Stimulated activated CD4-positive, alpha-beta T cell treated with anti-CD3 and anti-CD28 coated beads, Interleukin-15, amount 100 ng/mL, for 24 hours (primary cell): ENCODE data around the gene MUC21.
"Not testable (repeated sequence)": the region's sequence is repeated elsewhere in the genome, so short reads cannot be mapped to it uniquely, and the experiment has no call there.

ENCODE experiments used
- DNase-seq: peaks from one replicate; pipeline ENCODE4 v3.0.0-alpha.2; 2020

The MUC21 gene

DNA sequence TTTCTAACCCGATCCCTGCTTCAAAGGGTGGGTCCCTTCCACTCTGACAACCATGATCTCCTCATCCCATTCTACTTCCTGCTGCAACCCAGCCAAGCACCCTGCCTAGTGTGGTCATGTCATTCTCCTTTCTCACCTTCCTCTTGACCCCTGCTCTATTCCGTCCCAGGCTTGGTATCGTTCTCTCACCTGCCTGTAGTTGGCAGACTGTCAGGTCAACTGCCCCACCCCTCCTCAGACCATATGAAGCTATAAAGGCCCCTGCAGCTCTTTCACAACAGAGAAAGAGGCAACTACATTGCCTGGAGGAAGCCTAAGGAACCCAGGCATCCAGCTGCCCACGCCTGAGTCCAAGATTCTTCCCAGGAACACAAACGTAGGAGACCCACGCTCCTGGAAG is at the start of gene MUC21:
Gene MUC21 (plus strand): TSS at position 280 of the 400 bp plus-strand sequence. CDS start 241 bp downstream, outside the sequence.
- DNase-seq = no peak

- DNase-seq = no peak
Observed at GRCh38 chr6:30935018-30935417, 48.5 kb upstream of the MUC21 start.

DNA sequence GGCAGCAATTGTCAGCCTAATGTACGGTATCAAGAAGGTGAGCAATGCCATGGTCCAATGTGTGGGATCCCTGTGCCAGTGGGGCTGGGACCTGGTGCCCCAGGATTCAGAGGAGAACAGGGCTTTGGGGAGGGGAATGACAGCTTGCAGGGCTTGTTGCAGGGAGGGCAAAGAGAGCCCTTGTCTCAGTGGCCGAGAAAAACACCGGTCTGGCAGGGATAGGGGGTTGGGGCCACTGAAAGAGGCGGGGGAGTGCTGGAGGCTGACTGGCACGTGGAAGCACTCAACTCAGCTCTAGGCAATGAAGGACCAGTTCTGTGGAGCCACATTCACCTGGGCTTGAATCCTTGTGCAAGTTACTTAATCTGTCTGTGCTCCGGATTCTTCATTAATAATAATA is 46.3 kb upstream of the MUC21 start:
- DNase-seq = no peak

GRCh38 chr6:30938730-30939129 is 44.8 kb upstream of the MUC21 start:
- no peak for DNase-seq

DNA sequence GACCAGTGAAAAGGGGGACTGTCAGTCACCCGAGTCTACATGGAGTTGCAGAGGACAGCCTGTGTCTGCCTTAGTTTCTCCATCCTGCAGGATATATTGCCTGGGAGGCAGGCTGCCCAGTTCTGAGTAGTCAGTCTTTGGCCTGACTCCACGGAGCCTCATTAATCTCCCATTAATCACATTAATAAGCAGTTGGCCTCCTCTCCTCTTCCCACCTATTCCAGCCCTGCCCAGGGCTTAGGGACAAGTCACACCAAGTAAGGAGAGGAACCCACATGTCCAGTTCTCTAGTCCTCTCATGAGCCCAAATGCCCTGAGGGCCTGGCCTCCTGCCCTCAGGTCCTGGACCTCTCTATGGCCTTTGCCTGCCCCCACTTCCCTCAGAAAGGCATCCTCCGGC is 44.0 kb upstream of the MUC21 start:
- no peak for DNase-seq

DNA sequence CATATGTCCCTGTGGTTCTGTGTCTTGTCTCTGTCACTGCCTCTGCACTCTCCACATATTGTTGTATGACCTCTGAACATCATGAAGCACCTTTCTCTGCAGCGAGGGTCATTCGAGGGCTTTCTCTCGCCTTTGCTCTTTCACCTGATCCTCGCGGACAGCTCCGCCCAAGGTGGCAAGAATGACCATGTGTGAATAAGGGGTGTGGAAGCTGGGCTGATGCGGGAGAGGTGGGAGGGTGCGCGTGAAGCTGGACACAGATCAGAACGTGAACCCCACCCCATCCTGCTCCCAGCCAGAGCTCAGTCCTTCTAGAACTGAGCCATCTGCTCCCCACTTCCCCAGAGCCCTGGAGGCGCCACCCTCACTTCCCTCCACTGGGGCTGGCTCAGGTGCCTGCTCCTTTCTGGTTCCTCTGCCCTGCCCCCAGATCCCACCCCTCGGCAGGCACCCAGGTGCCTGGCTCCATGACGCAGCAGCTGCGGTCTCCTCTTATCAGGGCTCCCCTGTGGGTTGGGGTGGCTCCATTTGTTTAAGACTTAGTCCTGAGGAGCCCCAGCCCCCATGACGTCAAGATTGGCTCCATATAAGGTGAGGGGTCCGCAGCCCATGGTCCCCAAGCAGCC is 43.0 kb upstream of the MUC21 start, which contains the start of gene MUCL3:
Gene MUCL3 (plus strand): TSS at position 613 of the 626 bp plus-strand sequence. CDS start 27 bp downstream, outside the sequence.
- DNase-seq = no peak

- DNase-seq = peak; percentile 25
Observed at GRCh38 chr6:30942338-30943060, 41.0 kb upstream of the MUC21 start.

DNA sequence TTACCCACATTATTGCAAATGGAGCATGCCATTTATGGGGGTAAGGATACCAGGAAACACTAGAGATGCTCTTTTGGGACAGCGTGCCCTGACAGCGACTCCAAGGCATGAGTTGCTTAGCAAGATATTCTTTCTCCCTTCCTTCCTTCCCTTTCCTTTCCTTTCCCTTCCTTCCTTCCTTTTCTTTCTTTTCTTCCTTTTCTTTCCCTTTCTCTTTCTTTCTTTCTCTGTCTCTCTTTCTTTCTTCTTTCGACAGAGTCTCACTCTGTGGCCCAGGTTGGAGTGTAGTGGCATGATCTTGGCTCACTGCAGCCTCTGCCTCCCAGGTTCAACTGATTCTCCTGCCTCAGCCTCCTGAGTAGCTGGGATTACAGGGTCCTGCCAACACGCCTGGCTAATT is 39.5 kb upstream of the MUC21 start:
- no peak for DNase-seq

GRCh38 chr6:30945281-30945680 is 38.2 kb upstream of the MUC21 start:
- DNase-seq = no peak

DNA sequence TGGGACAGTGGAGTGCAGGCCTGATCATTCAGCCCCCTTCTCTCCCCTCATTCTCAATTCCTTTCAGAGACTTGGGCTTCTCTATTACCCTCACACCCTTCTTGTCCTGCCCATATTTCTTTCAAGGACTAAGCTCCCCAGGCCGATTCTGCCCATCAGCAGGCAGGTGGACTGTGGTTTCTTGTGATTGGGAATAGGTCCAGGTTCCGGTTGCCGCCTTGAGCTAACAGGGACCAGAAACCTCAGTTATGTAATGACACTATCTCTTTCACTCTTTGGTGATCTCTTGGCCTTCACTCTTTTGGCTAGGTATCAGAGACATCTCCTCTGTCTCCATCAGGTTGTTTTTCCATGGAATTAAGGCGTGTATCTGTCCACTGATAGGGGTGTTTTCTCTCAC is 36.3 kb upstream of the MUC21 start:
- DNase-seq = no peak

GRCh38 chr6:30948811-30949210 is 34.7 kb upstream of the MUC21 start:
- DNase-seq = no peak

DNA sequence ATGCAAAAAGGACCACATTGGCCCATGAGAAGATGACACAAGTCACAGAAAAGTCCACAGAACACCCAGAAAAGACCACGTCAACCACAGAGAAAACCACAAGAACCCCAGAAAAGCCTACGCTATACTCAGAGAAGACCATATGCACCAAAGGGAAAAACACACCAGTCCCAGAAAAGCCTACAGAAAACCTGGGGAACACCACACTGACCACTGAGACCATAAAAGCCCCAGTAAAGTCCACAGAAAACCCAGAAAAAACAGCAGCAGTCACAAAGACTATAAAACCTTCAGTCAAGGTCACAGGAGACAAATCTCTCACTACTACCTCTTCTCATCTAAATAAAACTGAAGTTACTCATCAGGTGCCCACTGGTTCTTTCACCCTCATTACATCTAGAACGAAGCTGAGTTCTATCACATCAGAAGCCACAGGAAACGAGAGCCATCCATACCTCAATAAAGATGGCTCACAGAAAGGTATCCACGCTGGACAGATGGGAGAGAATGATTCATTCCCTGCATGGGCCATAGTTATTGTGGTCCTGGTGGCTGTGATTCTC is 31.5 kb upstream of the MUC21 start:
- DNase-seq = no peak

DNA sequence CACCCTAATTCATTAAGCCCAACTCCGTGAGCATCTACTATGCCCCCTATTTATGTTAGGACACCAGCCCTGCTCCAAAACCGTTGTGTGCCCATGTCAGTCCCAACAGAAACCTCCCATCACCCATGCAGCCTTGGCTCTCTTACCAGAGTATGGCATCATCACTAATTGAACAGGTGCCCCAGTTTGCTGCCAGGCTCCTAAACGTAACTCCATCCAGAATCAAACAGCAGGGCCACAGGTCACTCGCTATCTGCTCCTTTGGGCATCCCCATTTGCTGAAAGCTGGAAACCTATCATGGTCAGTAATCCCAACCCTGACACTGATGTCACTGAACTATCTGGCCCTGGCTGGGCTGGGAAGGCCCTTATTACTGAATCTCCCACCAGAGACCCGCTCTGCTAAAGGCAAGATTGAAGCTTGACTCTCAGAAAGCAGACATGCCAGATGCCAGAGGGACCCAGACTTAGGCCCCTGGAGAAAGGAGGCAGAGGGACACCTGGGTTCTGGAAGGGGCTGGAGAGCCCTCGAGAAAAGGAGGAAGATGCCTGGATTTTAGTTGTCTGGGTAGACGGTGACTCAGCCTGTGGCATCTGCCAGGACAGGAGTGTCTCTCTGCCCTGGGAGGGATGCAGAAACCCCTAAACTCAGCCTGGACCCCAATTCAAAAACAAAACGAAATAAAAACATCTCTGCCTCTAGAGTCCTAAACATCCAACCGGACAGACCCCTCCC is 28.7 kb upstream of the MUC21 start:
- no peak for DNase-seq

- peak; percentile 90 for DNase-seq
Observed at GRCh38 chr6:30955367-30956042, 28.0 kb upstream of the MUC21 start.

DNA sequence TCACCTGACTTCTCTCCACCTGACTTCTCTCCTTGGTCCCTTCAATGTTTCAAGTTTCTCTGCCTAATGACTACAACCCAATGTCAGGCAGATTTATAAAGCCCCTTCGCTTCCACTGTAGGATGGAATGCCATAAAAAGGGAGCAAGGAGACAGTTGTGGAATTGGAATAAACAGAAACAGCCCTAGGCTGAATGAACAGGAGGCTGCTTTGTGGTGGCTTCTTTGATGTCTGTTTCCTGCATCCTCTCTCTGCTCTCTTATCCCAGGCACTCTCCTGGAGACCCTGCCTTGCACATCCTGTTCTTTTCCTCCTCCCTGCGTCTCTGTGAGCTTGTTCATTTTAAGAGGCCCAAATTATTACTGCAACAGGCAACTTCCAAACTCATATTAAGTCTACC is 25.8 kb upstream of the MUC21 start:
- no peak for DNase-seq

DNA sequence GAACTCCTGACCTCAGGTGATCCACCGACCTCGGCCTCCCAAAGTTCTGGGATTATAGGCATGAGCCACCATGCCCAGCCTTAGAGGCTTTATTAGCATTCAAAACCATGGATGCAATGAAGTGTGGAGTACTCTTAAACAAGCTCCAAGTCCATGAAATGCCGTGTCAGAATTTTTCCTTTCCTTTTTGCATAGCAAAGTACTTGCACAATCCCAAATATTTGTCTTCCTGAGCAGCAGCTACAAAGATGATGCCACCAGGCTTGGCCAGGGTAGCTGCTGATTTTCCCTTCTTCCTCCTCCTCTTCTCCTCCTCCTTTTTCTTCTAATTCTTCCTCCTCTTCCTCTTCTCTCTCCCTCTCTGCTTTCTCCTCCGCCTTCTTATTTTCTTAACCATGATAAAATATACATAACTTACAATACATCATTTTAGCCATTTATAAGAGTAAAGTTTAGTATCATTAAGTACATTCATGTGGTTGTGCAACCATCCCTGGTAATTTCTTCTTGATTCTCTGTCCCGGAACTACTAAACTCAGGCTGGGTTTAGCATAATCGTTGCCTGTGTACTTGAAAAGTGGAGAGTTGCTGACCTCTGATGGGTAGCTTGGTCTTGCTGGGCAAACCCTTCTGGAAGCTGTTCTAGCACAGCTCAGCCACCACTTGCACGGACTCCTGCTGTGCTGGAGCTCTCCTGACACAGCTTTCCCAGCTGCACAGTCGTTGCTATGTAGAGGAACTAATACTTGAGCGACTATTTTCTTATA is 22.4 kb upstream of the MUC21 start:
- DNase-seq = no peak

DNA sequence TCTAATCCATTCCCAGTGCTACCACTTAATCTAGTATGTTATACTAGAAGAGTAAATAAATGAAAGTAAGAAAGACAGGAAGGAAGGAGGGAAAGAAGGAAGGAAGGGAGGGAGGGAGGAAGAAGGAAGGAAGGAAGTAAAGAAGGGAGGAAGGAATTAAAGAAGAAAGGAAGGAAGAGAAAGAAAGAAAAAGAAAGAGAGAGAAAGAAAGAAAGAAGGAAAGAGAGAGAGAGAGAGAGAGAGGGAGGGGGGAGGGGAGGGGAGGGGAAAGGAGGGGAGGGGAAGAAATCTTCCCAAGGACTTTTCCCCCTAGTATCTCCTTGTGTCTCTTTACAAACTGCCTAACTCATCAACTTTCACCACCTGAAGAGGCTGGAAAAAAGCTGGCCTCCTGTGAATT is 20.8 kb upstream of the MUC21 start:
- DNase-seq = no peak

DNA sequence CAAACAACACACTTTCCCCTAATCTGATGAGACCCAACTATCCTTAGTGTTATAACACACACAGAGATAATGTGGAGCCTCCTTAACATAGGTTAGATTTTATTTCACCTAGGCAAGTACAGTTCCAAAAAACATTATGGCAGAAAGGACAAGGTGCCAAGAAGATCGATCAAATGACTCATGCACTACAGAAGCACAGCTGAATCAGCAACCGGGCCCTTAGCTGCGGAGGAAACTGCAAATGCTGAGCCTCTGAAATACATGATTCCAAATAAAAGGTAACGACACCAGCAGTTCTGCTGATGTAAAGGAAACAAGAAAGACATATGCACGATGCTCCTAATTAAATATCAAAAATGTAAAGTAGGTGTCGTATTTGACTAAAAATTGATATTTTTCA is 19.9 kb upstream of the MUC21 start:
- DNase-seq = no peak

DNA sequence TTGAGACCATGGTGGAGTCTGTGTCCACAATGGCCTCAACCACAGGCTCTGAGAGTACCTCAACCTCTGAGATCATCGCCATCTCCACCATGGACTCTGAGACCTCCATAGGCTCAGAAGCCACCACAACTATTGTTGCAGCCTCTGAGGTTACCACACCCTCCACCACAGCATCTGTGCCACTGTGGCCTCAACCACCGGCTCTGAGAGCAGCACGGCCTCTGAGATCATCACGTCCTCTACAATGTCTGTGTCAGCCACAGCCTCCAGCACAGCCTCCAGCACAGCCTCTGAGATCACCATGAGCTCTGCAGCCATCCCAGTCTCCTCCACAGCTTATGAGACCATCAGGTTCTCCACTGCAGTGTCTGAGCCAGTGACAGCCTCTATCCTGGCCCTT is 19.4 kb upstream of the MUC21 start:
- DNase-seq = peak; percentile 16

GRCh38 chr6:30965140-30965601 is 18.3 kb upstream of the MUC21 start:
- DNase-seq = no peak

DNA sequence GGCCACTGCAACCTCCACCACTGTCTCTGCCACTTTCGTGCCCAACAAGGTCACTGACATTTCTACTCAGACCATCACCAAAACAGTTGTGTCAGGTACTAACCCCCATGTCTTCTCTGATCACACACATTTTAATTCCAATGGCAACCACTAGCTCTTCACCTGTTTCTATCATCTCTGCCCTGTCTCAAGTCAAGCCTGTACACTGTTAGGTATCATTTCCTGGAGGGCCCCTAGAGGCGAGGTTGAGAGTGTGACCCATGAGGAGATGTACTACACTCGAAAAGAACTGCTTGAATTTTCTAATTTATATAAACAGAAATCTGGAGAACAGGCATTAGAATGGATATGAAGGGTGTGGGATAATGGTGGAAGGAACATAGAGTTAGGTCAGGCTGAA is 17.4 kb upstream of the MUC21 start:
- no peak for DNase-seq

DNA sequence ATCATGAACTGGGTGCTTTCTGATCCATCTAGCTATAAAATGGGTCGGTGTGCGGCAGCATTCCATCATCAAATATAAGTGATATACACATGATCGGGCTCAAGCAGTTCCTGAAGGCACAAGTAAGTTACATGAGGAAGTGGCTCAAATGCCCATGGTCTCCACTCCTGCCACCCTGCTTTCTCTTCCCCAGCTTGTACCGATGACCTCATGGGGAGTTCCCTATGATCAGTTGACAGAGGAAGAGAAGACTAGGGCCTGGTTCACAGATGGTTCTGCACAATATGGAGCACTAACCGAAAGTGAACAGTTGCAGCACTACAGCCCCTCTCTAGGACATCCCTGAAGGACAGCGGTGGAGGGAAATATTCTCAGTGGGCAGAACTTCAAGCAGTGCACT is 14.3 kb upstream of the MUC21 start:
- not testable (repeated sequence) for DNase-seq
